ENCODE results near the gene ZSCAN20. TPM values are rescaled to one million over a fixed set of nuclear protein-coding genes. Genes with fewer than 3 reads are reported as not detected.

ZSCAN20 gene
- total RNA-seq, 1 experiment from 2014 or later, result 9.0 TPM

Other genes starting within 250 kb of the ZSCAN20 start
- 11.1 TPM for gene ZNF362, start 216.2 kb upstream of the ZSCAN20 start, total RNA-seq (2021; ENCODE audit: unreplicated experiment)
- gene A3GALT2, start 151.5 kb upstream of the ZSCAN20 start, total RNA-seq (2021; ENCODE audit: unreplicated experiment), result not detected
- gene PHC2, start 41.5 kb upstream of the ZSCAN20 start, total RNA-seq (2021; ENCODE audit: unreplicated experiment), result 176 TPM

Data from HCT116 (cell line).